HG03196 (cell line): ENCODE data around the gene FKBP1A.
"Not testable (repeated sequence)": the region's sequence is repeated elsewhere in the genome, so short reads cannot be mapped to it uniquely, and the experiment has no call there.

Experiments used
- ATAC-seq: cut with Tn5 transposase; IDR thresholded peaks from one replicate; pipeline ENCODE4 v1.9.1; 2021; ENCODE audit not compliant: unreplicated experiment

The FKBP1A gene

GRCh38 chr20:1417790-1418189, 24.9 kb upstream of the FKBP1A start:
- no peak for ATAC-seq

DNA sequence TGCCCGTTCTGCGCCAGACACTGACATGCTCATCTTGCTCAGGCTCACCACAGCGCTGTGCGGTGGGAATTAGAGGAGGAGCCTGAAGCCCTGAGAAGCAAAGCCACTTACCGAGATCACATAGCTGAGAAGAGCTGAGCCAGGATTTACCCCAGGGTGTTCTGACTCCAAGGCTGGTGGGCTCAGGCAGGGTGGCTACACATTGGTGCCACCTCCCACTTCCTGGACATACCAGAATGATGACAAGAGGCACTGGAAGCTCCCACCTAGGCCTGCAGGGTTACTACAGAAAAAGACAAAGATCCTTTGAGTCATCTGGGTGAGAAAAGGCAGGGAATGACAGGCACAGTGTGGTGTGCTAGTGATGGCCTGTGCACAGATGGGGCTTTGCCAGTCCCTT, 24.4 kb upstream of the FKBP1A start:
- no peak for ATAC-seq

GRCh38 chr20:1415667-1416468, 23.0 kb upstream of the FKBP1A start:
- ATAC-seq, result no peak

GRCh38 chr20:1414982-1415381, 22.1 kb upstream of the FKBP1A start:
- ATAC-seq, result no peak

- ATAC-seq, result no peak
Observed at GRCh38 chr20:1405801-1406200, 12.9 kb upstream of the FKBP1A start.

- no peak for ATAC-seq
Observed at GRCh38 chr20:1403624-1404023, 10.8 kb upstream of the FKBP1A start.

- no peak for ATAC-seq
Observed at GRCh38 chr20:1402149-1402548, 9.3 kb upstream of the FKBP1A start.

- ATAC-seq, result no peak
Observed at GRCh38 chr20:1401451-1401907, 8.6 kb upstream of the FKBP1A start.

- not testable (repeated sequence) for ATAC-seq
Observed at GRCh38 chr20:1399678-1400366, 7.0 kb upstream of the FKBP1A start.

DNA sequence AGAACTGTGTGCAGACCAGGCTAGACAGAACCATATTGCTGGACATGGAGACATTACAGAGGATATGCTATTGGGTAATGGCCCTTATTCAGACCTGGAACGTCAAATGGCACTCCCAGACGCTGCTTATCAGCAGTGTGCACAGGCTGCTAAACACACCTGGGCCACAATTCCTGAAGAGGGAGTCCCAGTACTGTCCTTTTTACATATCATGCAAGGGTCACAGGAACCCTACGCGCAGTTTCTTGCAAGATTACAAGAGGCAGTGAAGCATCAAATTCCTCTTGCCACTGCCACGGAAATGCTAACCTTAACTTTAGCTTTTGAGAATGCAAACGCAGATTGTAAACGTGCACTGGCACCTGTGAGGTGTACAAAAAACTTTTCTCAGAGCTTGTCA, 5.3 kb upstream of the FKBP1A start:
- ATAC-seq, result not testable (repeated sequence)

DNA sequence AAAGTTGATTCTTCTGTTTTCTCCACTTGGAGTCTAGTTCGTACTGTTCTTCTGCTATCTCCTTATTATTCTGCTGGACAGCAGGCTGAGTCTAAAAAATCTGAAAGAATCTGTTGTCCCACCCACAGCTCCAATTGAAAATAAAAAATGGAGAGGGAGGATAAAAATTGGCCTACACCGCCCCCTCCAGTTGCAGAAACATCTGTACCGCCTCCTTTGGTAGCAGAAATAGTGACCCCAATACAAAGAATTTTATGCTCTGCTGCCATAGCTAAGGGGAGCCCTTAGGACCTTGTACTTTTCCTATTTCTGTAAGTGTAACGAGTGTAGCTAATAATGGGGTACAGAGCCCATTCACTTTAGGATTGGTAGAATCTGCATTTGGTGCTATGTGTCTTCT, 4.9 kb upstream of the FKBP1A start:
- no peak for ATAC-seq

- ATAC-seq, result no peak
Observed at GRCh38 chr20:1396702-1397101, 3.8 kb upstream of the FKBP1A start.

- ATAC-seq, result no peak
Observed at GRCh38 chr20:1396264-1396663, 3.4 kb upstream of the FKBP1A start.

DNA sequence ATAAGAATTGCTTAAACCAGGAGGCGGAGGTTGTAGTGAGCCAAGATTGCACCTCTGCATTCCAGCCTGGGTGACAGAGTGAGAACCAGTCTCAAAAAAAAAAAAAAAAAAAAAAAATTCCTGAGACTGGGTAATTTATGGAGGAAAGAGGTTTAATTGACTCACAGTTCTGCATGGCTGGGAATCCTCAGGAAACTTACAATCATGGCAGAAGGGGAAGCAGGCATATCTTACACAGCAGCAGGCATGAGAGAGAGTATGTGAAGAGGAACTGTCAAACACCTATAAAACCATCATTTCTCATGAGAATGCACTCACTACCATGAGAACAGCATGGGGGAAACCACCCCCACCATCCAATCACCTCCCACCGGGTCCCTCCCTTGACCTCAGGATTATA, 1.8 kb upstream of the FKBP1A start:
- ATAC-seq, result no peak

- ATAC-seq, result no peak
Observed at GRCh38 chr20:1393507-1393882, 641 bp upstream of the FKBP1A start.

DNA sequence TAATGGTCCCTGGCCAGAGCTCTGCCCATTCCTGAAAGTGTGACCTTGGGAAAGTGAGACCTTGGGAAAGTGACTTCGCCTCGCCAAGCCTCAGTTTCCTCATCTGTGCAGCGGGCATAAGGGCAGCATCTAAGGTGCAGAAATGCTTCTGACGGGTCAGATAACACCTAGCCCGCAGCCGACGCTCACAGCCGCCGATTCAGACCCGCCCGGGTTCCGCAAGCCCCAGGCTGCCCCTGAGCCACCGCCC, 486 bp downstream of the FKBP1A start:
- ATAC-seq, result no peak

GRCh38 chr20:1391640-1392442, 1.0 kb downstream of the FKBP1A start:
- ATAC-seq, result no peak

DNA sequence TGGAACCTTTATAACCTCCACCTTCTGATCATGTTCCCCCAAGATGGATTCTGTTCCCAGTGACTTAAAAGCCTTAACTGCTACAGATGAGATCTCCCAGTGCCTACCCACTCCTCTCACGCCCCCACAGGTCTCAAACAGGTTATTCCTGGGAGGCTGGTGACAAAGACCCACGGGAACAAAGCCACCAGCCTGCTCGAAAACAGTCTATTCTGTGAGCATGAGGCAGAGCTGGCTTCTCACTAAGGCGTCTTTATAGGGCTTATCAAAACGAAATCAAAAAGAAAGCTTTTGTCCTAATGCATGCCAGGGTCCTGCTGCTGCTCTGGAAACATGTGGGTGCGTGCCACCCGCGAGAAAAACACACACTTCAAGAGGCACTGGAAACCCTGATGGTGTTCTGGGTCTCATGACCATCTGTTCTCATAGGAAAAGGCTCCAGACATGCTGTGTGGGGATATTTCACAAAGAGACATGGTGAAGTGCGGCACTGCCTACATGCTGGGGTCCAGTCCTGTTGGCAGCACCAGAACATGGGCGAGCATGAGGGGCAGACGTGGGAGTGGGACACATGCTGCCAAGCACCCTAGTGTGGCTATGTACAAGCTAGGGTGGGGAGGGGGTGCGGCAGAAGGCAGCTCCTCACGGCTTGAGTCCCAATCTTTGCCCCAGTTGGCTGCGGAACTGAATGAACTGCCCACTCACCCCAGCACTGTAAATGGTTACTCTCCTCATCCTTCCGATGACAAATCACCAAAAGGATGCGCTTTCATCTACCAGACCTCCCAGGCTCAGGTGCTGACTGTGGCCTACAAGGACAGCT, 2.1 kb downstream of the FKBP1A start:
- ATAC-seq, result no peak

GRCh38 chr20:1389703-1390580, 2.9 kb downstream of the FKBP1A start:
- no peak for ATAC-seq
